ENCODE data around the gene CILP2.

The CILP2 gene

GRCh38 chr19:19517235-19517619, 20.8 kb upstream of the CILP2 start:
- no peak for TF ChIP-seq CTCF (IDR thresholded peaks at IDR 0.05; ENCODE audit: low read depth, low read length)

GRCh38 chr19:19520989-19521388, 17.1 kb upstream of the CILP2 start:
- H3K4me3 ChIP-seq (ENCODE audit: low read depth, low read length), result no peak overlapping the region
- TF ChIP-seq CTCF (IDR thresholded peaks at IDR 0.05; ENCODE audit: low read depth, low read length), result no peak

More at GRCh38 chr19:19517235-19517619, 20.8 kb upstream of the CILP2 start:
- no peak overlapping the region for H3K4me3 ChIP-seq (ENCODE audit: low read depth, low read length)

GRCh38 chr19:19523177-19523576, 14.9 kb upstream of the CILP2 start:
- TF ChIP-seq CTCF (IDR thresholded peaks at IDR 0.05; ENCODE audit: low read depth, low read length), result no peak
- H3K4me3 ChIP-seq (ENCODE audit: low read depth, low read length), result no peak overlapping the region

- TF ChIP-seq CTCF (IDR thresholded peaks at IDR 0.05; ENCODE audit: low read depth, low read length), result no peak
- H3K4me3 ChIP-seq (ENCODE audit: low read depth, low read length), result no peak overlapping the region
These were observed 14.0 kb upstream of the CILP2 start for GRCh38 chr19:19524053-19524452.

GRCh38 chr19:19525611-19526380, 12.3 kb upstream of the CILP2 start:
- no peak for TF ChIP-seq CTCF (IDR thresholded peaks at IDR 0.05; ENCODE audit: low read depth, low read length)
- no peak overlapping the region for H3K4me3 ChIP-seq (ENCODE audit: low read depth, low read length)

- H3K4me3 ChIP-seq (ENCODE audit: low read depth, low read length), result no peak overlapping the region
These were observed 11.3 kb upstream of the CILP2 start for GRCh38 chr19:19526581-19527370.

More at GRCh38 chr19:19526581-19527370, 11.3 kb upstream of the CILP2 start:
- no peak for TF ChIP-seq CTCF (IDR thresholded peaks at IDR 0.05; ENCODE audit: low read depth, low read length)
